ENCODE measurements around the gene NRL.

Gene NRL

DNA sequence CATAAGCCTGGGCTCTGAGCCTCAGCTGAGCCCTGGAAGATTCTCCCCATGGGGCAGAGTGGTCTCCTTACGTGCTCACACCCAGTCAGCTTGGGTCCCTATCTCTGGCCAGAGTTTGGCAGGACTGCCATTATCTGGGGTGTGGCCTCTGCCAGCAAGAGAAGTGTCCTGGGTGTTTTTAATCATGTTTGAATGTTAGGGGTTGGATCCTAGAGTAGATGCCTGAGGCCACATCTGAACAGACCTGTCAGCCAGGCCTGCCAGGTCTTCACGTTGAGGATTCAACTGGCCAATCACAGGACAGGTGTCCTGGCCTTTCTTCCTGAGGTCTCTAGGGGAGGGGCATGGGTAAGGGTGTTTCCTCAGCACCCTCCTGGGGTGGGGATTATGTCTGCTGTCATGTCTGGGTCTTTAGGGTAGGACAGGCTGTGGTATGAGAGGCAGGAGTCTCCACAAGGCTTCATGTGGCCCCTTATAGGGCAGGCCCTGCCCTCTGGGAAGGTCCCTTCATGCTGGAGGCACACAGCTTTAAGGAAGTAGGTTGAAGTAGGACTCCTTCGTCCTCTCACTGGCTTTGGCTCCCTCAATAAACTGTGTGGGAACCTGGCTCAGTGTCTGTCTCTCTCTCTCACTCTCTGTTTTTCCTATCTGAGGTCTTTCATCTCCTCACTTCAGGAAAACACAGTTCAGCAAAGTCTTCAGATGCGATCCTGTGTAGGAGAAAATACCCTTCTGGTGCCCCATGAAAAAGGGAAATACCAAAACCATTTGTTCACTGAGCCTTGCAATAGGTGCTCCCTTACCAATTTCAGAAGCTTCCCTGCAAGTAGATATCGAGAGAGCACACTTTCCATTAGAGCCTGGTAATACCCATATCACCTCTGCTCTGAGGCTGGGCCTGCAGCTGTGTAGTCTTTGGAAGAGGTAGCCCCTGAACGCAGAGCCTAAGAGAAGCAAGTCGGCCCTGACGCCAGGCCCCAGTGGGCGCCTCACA lies 9.0 kb upstream of the NRL start:
- no peak for TF ChIP-seq CTCF (IDR thresholded peaks at IDR 0.05; ENCODE audit: insufficient read depth, low read depth, low read length, missing control alignments)
- DNase-seq (ENCODE audit: low read depth) = no peak
- H3K4me3 ChIP-seq (ENCODE audit: low read length) = no peak overlapping the region

- no peak for TF ChIP-seq CTCF (IDR thresholded peaks at IDR 0.05; ENCODE audit: insufficient read depth, low read depth, low read length, missing control alignments)
These were observed 8.1 kb upstream of the NRL start for GRCh38 chr14:24122898-24123297.

DNA sequence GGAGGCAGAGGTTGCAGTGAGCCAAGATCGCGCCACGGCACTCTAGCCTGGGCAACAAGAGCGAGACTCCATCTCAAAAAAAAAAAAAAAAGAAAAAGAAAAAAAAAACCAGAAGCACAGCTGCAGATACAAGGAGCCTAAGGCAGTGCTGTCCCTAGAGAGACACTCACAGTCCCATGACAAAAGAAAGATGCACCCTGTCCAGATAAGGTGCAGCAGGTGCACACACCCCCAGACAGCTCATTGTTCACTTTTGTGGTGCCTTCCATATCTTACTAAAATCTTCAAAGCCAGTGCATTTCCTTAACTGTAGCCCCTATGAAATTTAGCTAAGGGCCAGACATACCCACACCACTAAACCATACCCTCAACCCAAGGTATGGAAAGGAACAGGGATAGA lies 7.7 kb upstream of the NRL start:
- no peak for TF ChIP-seq CTCF (IDR thresholded peaks at IDR 0.05; ENCODE audit: insufficient read depth, low read depth, low read length, missing control alignments)
- H3K4me3 ChIP-seq (ENCODE audit: low read length) = no peak overlapping the region
- no peak for DNase-seq (ENCODE audit: low read depth)

More at GRCh38 chr14:24122898-24123297, 8.1 kb upstream of the NRL start:
- no peak overlapping the region for H3K4me3 ChIP-seq (ENCODE audit: low read length)
- no peak for DNase-seq (ENCODE audit: low read depth)

- DNase-seq (ENCODE audit: low read depth) = no peak
- H3K4me3 ChIP-seq (ENCODE audit: low read length) = no peak overlapping the region
- no peak for TF ChIP-seq CTCF (IDR thresholded peaks at IDR 0.05; ENCODE audit: insufficient read depth, low read depth, low read length, missing control alignments)
These were observed 6.5 kb upstream of the NRL start for GRCh38 chr14:24121210-24121609.

- H3K4me3 ChIP-seq (ENCODE audit: low read length) = no peak overlapping the region
- no peak for DNase-seq (ENCODE audit: low read depth)
- no peak for TF ChIP-seq CTCF (IDR thresholded peaks at IDR 0.05; ENCODE audit: insufficient read depth, low read depth, low read length, missing control alignments)
These were observed 4.9 kb upstream of the NRL start for GRCh38 chr14:24119691-24120090.

DNA sequence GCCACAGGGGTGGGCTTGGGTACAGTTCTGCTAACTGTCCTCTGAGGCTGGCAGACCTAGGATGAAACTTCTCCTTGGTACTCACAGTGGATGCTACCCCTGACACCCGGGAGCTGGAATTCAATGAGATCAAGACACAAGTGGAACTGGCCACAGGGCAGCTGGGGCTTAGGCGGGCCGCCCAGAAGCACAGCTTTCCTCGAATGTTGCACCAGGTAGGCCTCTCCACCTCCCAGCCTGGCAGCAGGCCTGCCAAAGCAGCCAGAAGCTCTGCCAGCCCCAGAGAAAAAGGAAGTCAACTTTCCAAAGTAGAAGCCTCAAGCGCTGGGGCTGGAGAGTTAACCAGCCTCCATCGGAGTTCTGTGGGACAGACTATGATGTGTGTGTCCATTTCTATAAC lies 2.4 kb upstream of the NRL start:
- no peak overlapping the region for H3K4me3 ChIP-seq (ENCODE audit: low read length)
- no peak for TF ChIP-seq CTCF (IDR thresholded peaks at IDR 0.05; ENCODE audit: insufficient read depth, low read depth, low read length, missing control alignments)
- DNase-seq (ENCODE audit: low read depth) = no peak
